ENCODE measurements around the gene HLA-B.
"Not testable (repeated sequence)": the region's sequence is repeated elsewhere in the genome, so short reads cannot be mapped to it uniquely, and the experiment has no call there.

The HLA-B gene

DNA sequence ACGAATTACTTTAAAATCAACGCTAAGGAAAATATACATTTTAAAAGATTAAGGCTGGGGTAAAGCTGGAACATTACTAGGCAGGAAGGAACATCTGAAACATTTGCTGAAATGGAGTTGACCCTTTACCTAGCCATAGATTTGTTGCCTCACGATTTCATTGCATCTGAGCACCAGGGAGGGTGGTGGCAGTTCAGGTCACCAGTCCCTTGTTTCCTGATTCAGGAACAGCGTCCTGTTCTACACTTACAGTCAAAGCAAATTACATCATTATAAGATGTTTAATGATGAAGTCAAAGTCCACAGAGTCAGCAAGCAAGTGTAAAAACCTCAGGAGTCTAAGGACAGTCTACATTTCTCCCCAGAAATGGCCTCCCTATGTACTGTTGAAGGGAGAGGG is 37.4 kb upstream of the HLA-B start:
- no peaks in the 10 kb centered on the region for H3K9me3 Mint-ChIP-seq
- ATAC-seq = no peak
- H3K27me3 Mint-ChIP-seq = no peaks in the 10 kb centered on the region
- H3K4me1 Mint-ChIP-seq = peaks cover 23% of the 10 kb centered on the region
- H3K36me3 Mint-ChIP-seq (ENCODE audit: low read depth) = no peaks in the 10 kb centered on the region
- H3K27ac Mint-ChIP-seq = no peak overlapping the region
- no peak overlapping the region for H3K4me3 Mint-ChIP-seq
- DNase-seq = no peak

DNA sequence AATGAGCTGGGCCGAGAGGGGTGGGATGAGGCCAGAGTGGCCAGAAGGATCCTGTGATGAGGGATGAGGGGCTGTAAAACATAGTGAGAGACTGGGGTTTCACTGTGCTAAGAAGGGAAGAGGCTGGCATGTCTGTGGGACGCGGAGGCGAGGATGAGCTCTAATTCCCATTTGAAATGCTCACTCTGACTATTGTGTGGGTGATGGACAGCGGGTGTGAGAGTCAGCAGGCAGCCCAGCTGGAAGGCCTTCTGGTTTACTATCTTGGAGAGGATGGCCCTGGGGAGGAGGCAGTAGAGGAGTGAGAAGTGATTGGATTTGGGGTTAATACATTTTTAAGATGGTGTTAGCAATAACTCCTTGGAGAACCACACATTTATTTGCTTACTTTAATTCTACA is 37.0 kb upstream of the HLA-B start:
- H3K36me3 Mint-ChIP-seq (ENCODE audit: low read depth) = no peaks in the 10 kb centered on the region
- no peak for ATAC-seq
- no peaks in the 10 kb centered on the region for H3K27me3 Mint-ChIP-seq
- no peaks in the 10 kb centered on the region for H3K9me3 Mint-ChIP-seq
- peaks cover 21% of the 10 kb centered on the region for H3K4me1 Mint-ChIP-seq
- no peak for DNase-seq
- H3K27ac Mint-ChIP-seq = no peak overlapping the region
- H3K4me3 Mint-ChIP-seq = no peak overlapping the region

DNA sequence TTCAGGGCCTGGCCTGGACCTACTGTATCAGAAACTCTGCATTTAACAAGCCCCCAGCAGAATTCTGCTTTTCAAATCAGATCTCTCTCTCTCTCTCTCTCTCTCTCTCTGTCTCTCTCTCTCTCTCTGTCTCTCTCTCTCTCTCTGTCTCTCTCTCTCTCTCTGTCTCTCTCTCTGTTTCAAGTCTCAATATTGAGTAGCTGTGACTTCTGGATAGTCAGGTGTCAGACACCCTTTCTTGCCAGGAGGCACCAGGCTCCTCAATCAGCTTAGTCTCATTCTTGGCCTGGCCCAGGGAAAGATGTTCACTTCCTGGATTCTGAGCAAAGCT is 32.8 kb upstream of the HLA-B start:
- not testable (repeated sequence) for DNase-seq; H3K9me3 Mint-ChIP-seq; H3K36me3 Mint-ChIP-seq (ENCODE audit: low read depth); H3K27me3 Mint-ChIP-seq; ATAC-seq; H3K4me1 Mint-ChIP-seq; H3K4me3 Mint-ChIP-seq; H3K27ac Mint-ChIP-seq

DNA sequence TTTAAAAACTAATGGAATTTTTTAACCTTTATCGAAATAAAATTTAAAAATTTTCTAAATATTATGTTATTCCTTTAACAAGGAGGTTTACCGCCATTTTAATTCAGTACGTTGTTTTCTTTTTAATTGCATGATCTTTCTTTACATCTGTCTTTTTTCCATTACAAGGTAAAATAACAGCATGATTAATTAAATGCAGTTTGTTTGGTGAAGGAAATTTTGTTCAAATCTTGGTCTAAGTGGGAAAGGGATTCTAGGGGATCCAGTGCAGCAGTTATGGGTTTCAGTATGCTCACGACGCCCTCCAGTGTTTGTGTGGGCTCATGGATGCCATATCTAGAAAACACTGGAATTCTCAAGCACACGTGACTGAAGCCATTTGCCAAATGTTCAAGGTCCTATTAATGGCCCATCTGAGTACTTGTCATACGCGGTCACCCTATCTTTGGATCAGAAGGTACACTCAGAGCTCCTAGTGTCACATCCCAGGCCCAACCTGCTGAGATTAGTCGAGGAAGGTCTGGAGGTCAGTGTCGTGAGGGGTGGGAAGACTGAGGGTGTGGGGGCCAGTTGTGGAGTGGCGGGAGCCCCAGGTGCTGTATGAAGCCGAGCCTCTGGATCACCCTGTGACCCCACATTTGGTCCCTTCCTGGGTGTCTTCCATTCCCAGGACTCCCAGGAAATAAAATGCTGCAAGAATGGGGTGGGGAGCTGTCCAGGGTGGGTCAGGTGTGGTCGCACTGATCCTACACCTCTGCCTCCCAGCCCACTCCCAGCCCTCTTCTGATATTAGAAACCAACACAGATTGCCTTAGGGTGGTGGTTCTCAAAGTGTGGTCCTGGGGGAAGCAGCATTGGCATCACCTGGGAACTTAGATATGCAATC is 32.2 kb upstream of the HLA-B start:
- not testable (repeated sequence) for H3K4me3 Mint-ChIP-seq; H3K27ac Mint-ChIP-seq; DNase-seq; H3K27me3 Mint-ChIP-seq; H3K4me1 Mint-ChIP-seq; H3K9me3 Mint-ChIP-seq; H3K36me3 Mint-ChIP-seq (ENCODE audit: low read depth); ATAC-seq

DNA sequence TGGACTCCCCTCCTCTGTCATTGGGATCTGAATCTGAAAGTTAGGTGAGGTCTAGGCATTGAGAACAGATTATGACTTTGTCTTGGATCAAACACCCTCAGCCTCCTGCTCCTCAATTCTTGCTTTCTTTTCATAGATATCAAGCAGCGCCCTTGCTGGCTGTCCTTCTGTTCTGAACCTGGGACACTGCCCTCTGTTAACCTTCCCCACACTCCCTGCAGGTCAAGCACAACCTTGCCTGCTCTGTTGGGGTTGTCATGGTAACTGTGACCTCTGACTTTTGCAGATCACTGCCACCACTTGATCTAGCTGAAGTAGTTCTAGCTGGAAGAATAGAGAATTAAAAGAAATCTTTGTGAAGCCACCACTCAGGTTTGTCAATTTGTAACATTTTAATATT is 30.0 kb upstream of the HLA-B start:
- DNase-seq (no peak), ATAC-seq (no peak)
- Mint-ChIP-seq H3K4me3 (no peak overlapping the region), H3K27me3 (no peaks in the 10 kb centered on the region), H3K9me3 (no peaks in the 10 kb centered on the region), H3K36me3 (ENCODE audit: low read depth) (no peaks in the 10 kb centered on the region), H3K27ac (no peak overlapping the region), H3K4me1 (no peaks in the 10 kb centered on the region)

DNA sequence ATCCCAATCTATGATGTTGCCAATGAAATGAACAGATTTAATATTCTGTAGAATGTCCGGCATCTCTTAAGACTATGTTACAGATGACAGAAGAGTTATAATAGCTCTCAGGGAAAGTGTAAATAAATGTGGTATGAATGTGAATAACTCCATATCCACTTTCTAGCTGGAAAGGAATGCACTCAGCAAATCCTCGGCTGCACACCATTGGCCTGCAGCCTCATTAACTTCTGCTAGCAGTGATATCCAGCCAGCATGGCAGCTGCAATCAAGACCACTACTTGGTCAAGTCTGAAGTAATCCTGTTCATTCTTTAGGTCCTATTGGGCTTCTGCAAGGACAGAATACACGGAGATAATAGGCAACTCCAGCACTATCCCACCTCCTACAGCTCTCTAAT is 29.1 kb upstream of the HLA-B start:
- DNase-seq = no peak
- no peaks in the 10 kb centered on the region for H3K36me3 Mint-ChIP-seq (ENCODE audit: low read depth)
- no peak overlapping the region for H3K4me3 Mint-ChIP-seq
- H3K4me1 Mint-ChIP-seq = no peaks in the 10 kb centered on the region
- no peaks in the 10 kb centered on the region for H3K27me3 Mint-ChIP-seq
- H3K27ac Mint-ChIP-seq = no peak overlapping the region
- H3K9me3 Mint-ChIP-seq = no peaks in the 10 kb centered on the region
- ATAC-seq = no peak

DNA sequence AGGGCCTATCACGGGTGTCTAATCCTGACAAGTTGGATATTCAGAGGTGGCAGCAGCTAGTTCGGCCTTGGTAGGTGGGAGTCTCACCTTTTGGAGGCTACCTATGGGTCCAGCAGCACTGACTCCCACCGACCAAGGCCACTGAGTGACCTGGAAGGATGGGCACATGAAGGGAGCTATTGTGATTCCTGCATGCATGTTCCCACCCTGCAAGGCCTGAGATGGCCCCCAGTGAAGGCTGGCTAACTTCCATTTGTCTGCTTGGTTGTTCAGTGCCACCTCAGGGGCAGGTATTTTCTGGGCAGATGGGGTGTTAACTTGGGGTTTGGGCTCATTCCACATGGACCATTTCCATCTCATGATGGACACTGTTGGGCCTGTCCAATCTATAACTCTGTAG is 28.1 kb upstream of the HLA-B start:
- Mint-ChIP-seq H3K4me3 (no peak overlapping the region), H3K27me3 (peaks cover 6% of the 10 kb centered on the region), H3K4me1 (no peaks in the 10 kb centered on the region), H3K36me3 (ENCODE audit: low read depth) (no peaks in the 10 kb centered on the region), H3K9me3 (no peaks in the 10 kb centered on the region), H3K27ac (no peak overlapping the region)
- ATAC-seq (no peak), DNase-seq (no peak)

DNA sequence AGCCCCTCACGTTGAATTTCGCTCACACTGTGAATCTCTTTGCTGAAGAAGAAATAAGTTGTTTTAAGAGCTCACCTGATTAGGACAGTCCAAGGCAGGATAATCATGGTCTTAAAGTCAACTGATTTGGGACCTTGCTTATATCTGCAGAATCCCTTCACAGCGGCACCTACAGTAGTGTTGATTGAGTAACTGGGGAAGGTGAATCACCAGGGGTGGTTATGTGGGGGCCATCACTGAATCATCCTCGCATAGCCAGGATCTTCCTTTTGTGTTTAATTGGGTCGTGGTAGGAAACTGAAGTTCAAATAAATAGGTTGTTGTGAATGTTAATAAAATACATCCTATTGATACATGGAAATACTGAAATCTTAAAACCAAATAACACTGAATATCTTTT is 26.2 kb upstream of the HLA-B start:
- Mint-ChIP-seq H3K9me3 (no peaks in the 10 kb centered on the region), H3K4me3 (no peak overlapping the region), H3K4me1 (no peaks in the 10 kb centered on the region), H3K27me3 (peaks cover 14% of the 10 kb centered on the region), H3K27ac (no peak overlapping the region), H3K36me3 (ENCODE audit: low read depth) (no peaks in the 10 kb centered on the region)
- ATAC-seq (no peak), DNase-seq (no peak)

DNA sequence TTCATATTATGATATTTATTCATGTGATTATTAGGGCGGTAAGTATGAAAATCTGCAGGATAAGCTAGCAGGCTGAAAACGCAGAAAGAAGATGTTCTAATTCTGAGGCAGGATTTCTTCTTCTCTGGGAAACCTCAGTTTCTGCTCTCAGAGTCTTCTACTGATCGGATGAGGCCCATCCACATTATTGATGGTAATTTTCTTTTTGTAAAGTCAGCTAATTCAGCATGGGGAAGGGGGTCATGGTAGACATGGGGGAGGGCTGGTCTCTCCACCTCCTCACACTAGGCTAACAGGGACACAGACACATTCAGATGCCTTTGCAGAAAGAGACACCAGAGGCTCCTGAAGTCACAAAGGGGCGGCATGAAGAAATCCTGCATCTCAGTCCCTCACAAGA is 24.7 kb upstream of the HLA-B start:
- H3K4me3 Mint-ChIP-seq = no peak overlapping the region
- H3K9me3 Mint-ChIP-seq = no peaks in the 10 kb centered on the region
- no peak overlapping the region for H3K27ac Mint-ChIP-seq
- H3K36me3 Mint-ChIP-seq (ENCODE audit: low read depth) = no peaks in the 10 kb centered on the region
- no peaks in the 10 kb centered on the region for H3K4me1 Mint-ChIP-seq
- no peak for ATAC-seq
- DNase-seq = no peak
- peaks cover 16% of the 10 kb centered on the region for H3K27me3 Mint-ChIP-seq

DNA sequence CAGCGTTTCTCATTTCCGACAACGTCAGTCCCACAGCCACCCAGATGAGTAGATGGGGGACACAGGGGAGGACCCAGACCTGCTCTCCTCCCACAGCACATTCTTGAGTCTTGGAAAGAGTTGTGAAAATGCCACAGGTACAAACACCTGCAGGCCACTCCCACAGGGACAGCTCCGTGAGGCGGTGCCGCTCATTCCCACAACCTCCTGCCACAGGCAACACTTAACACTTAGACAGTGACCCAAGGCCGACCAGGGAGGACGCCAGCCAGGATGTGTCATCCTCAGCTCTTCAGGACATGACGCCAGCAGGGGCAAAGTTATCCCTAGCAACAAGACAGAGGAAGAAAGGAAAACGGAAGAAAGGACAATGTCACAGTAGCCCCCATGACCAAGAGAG is 22.9 kb upstream of the HLA-B start:
- Mint-ChIP-seq H3K4me1 (no peaks in the 10 kb centered on the region), H3K9me3 (no peaks in the 10 kb centered on the region), H3K36me3 (ENCODE audit: low read depth) (no peaks in the 10 kb centered on the region), H3K27ac (no peak overlapping the region), H3K27me3 (peaks cover 16% of the 10 kb centered on the region), H3K4me3 (no peak overlapping the region)
- no peak for ATAC-seq
- no peak for DNase-seq

DNA sequence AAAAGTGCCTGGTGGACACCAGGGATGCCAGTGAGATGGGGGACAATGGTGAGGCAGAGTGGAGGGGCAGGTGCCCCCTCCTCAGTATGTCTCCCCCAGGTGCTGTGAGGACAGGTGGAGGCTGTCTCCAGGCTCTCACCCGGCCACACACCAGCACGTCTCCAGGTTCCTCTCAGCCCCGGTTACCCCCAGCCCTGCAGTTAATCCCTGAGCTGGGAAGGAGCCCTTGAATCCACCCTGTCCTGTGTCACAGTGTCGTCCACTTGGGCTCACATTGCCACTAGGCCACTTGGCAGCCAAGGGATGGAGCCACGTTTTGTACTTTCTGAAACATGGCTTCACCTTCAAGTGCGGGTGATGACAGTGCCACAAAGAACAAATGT is 21.7 kb upstream of the HLA-B start:
- Mint-ChIP-seq H3K27ac (no peak overlapping the region), H3K9me3 (no peaks in the 10 kb centered on the region), H3K36me3 (ENCODE audit: low read depth) (no peaks in the 10 kb centered on the region), H3K4me3 (no peak overlapping the region), H3K27me3 (peaks cover 16% of the 10 kb centered on the region), H3K4me1 (no peaks in the 10 kb centered on the region)
- no peak for DNase-seq
- no peak for ATAC-seq

DNA sequence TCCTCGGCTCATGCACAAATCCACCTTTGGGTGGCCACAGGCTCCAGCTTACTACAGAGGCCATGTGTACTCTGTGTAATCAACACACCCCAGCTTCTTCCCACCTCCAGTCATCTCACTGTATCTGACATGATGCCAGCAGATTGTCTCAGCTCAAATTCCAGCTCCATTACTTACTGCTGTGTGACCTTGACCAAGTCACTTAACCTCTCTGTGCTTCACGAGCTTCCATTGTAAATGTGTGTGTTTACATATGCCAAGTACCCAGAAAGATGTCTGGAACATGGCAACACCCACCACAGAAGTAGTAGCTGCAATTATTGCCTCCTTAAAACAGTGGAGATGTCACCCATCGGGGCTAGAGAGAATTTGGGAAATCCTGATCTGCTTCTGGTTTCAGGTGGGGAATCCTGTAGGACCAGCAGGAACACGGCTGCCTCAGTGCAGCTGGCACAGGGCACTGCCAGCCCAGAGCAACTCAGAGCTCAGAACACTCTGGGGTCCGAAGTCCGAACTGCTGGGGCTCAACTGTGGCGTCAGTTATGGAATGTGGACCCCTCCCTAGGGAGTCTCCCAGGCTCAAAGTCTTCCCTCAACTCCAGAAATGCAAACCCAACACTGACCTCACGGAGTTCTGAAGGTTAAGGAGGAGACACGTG is 21.2 kb upstream of the HLA-B start:
- no peak for ATAC-seq
- Mint-ChIP-seq H3K27me3 (peaks cover 16% of the 10 kb centered on the region), H3K4me1 (no peaks in the 10 kb centered on the region), H3K4me3 (no peak overlapping the region), H3K36me3 (ENCODE audit: low read depth) (no peaks in the 10 kb centered on the region), H3K9me3 (no peaks in the 10 kb centered on the region), H3K27ac (no peak overlapping the region)
- no peak for DNase-seq

DNA sequence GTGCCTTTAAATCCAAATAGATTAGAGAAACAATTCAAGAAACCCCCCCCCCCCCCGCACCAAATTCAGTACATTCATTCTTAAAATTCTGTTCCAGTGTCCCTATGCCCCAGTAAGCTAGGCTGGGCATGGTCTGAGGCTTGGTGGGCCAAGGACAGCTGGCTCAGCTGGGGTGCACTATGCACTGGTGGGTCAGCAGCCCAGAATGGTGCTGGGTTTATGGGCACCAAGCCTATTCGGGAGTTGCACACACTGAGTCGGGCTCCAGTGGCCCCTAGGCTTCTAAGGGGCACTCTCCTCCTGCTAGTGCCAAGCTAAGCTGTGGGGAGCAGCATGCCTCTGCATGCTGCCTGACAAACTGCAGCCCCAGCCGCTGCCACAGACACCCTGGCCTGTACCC is 20.1 kb upstream of the HLA-B start:
- peaks cover 4% of the 10 kb centered on the region for H3K9me3 Mint-ChIP-seq
- H3K27me3 Mint-ChIP-seq = peaks cover 19% of the 10 kb centered on the region
- DNase-seq = no peak
- no peak overlapping the region for H3K4me3 Mint-ChIP-seq
- H3K27ac Mint-ChIP-seq = no peak overlapping the region
- H3K36me3 Mint-ChIP-seq (ENCODE audit: low read depth) = peaks cover 3% of the 10 kb centered on the region
- no peak for ATAC-seq
- peaks cover 2% of the 10 kb centered on the region for H3K4me1 Mint-ChIP-seq

DNA sequence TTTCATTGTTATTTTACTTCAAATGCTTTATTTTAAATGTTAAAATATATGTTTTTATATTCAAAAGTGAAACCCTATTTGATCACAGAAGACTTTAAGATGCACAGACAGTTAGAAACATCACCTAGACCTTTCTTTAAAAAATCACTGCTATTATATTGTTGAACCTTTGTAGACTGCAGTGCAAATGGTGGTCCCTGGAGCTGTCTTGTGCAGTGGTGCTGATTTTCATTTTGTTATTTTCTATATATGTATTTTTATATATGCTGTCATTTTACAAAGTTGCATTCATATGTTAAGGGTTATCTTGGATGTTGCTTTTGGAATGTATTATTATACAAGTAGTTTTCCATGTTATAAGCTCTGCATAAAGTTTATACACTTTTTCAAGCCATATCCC is 18.7 kb upstream of the HLA-B start:
- Mint-ChIP-seq H3K9me3 (peaks cover 7% of the 10 kb centered on the region), H3K36me3 (ENCODE audit: low read depth) (peaks cover 5% of the 10 kb centered on the region), H3K4me1 (peaks cover 4% of the 10 kb centered on the region), H3K27ac (no peak overlapping the region), H3K4me3 (no peak overlapping the region), H3K27me3 (peaks cover 21% of the 10 kb centered on the region)
- no peak for ATAC-seq
- no peak for DNase-seq

DNA sequence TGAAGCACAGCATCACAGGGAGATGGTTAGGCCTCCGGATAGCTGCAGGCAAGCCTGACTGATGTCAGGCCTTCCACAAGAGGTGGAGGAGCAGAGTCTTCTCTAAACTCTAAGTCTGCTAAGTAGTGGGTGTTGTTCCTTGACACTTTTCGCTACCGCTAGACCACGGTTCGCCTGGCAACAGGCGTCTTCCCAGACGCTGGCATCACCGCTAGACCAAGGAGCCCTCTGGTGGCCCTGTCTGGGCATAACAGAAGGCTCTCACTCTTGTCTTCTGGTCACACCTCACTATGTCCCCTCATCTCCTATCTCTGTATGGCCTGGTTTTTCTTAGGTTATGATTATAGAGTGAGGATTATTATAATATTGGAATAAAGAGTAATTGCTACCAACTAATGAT is 17.1 kb upstream of the HLA-B start:
- not testable (repeated sequence) for H3K9me3 Mint-ChIP-seq; DNase-seq; H3K4me1 Mint-ChIP-seq; H3K36me3 Mint-ChIP-seq (ENCODE audit: low read depth); ATAC-seq; H3K27ac Mint-ChIP-seq; H3K4me3 Mint-ChIP-seq
- H3K27me3 Mint-ChIP-seq = peaks cover 16% of the 10 kb centered on the region

Measured in activated naive CD8-positive, alpha-beta T cell treated with anti-CD3 and anti-CD28 coated beads, Interleukin-2, amount 50 U/mL, for 24 hours (primary cell).